ENCODE measurements around the gene NANOS2.

The NANOS2 gene

DNA sequence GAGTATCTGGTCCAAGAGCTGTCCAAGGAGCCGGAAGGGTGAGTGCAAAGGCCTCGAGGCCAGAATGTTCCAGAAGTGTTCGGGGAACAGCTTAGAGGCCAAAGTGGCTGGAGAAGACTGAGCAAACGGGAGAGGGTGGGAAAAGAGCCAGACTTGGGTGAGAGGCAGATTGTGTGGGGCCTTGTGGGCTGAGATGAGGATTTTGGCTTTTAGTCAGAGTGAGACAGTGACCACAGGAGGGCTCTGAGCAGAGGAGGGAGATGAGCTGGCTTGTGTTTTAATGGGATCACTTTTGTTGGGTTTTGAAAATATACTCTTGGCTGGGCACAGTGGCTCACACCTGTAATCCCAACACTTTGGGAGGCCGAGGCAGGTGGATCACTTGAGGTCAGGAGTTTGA is 5.6 kb downstream of the NANOS2 start:
- Histone ChIP-seq H3K9ac (ENCODE audit: low read length) (no peak overlapping the region), H3K4me1 (ENCODE audit: control insufficient read depth in 1 of 2, insufficient read depth in 2 of 2, low read length in 2 of 2) (no peaks in the 10 kb centered on the region), H3K27me3 (ENCODE audit: insufficient read depth, low read length) (no peaks in the 10 kb centered on the region), H3K9me3 (ENCODE audit: insufficient read depth, low read depth, low read length) (no peaks in the 10 kb centered on the region), H3K27ac (ENCODE audit: low read depth, low read length) (no peak overlapping the region), H4K8ac (ENCODE audit: low read depth, low read length) (no peak overlapping the region), H4K12ac (ENCODE audit: low read depth, low read length) (no peak overlapping the region), H3K79me1 (ENCODE audit: low read length) (no peaks in the 10 kb centered on the region), H2BK5ac (ENCODE audit: low read depth, low read length, poor library complexity) (no peak overlapping the region), H2AK5ac (ENCODE audit: low read length) (no peak overlapping the region), H2AFZ (ENCODE audit: insufficient read depth, low read length, poor library complexity) (no peak overlapping the region), H3K23ac (ENCODE audit: low read length) (no peak overlapping the region), H3K18ac (ENCODE audit: low read length) (no peak overlapping the region), H3K4ac (ENCODE audit: low read depth, low read length) (no peak overlapping the region), H2BK120ac (ENCODE audit: insufficient read depth, low read length, poor library complexity) (no peak overlapping the region), H3K79me2 (ENCODE audit: control insufficient read depth, insufficient read depth, low read length, poor library complexity) (no peaks in the 10 kb centered on the region), H3K4me2 (ENCODE audit: low read length) (no peak overlapping the region), H2BK12ac (ENCODE audit: low read length) (no peak overlapping the region), H4K91ac (ENCODE audit: low read depth, low read length) (no peak overlapping the region), H3K36me3 (ENCODE audit: control insufficient read depth in 1 of 2, insufficient read depth in 2 of 2, low read length in 2 of 2) (no peaks in the 10 kb centered on the region), H3K14ac (ENCODE audit: low read length) (no peak overlapping the region), H3K4me3 (ENCODE audit: low read depth, low read length) (no peak overlapping the region)
- WGBS (ENCODE audit: extremely low coverage, insufficient coverage, insufficient read length): no CpG with 5 or more reads among the region's 5 CpGs
- DNase-seq: no peak

DNA sequence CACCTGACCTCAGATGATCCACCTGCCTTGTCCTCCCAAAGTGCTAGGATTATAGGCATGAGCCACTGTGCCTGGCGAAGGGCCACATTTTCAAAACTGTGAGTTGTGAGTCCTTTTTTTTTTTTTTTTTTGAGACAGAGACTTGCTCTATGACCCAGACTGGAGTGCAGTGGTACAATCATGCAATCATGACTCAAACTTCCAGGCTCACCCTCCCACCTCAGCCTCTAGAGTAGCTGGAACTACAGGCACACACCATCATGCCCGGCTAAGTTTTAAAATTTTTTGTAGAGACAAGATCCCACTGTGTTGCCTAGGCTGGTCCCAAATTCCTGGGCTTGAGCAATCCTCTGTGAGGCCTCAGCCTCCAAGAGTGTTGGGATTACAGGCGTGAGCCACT is 8.4 kb downstream of the NANOS2 start:
- Histone ChIP-seq H3K36me3 (ENCODE audit: control insufficient read depth in 1 of 2, insufficient read depth in 2 of 2, low read length in 2 of 2) (no peaks in the 10 kb centered on the region), H3K9ac (ENCODE audit: low read length) (no peak overlapping the region), H3K4me1 (ENCODE audit: control insufficient read depth in 1 of 2, insufficient read depth in 2 of 2, low read length in 2 of 2) (peaks cover 5 to 6% of the 10 kb centered on the region in 2 experiments), H3K79me1 (ENCODE audit: low read length) (peaks cover 7% of the 10 kb centered on the region), H3K4me2 (ENCODE audit: low read length) (no peak overlapping the region), H3K4me3 (ENCODE audit: low read depth, low read length) (no peak overlapping the region), H2BK12ac (ENCODE audit: low read length) (no peak overlapping the region), H3K27ac (ENCODE audit: low read depth, low read length) (no peak overlapping the region), H3K79me2 (ENCODE audit: control insufficient read depth, insufficient read depth, low read length, poor library complexity) (peaks cover 5% of the 10 kb centered on the region), H2AK5ac (ENCODE audit: low read length) (no peak overlapping the region), H3K14ac (ENCODE audit: low read length) (no peak overlapping the region), H2BK5ac (ENCODE audit: low read depth, low read length, poor library complexity) (no peak overlapping the region), H3K27me3 (ENCODE audit: insufficient read depth, low read length) (no peaks in the 10 kb centered on the region), H2BK120ac (ENCODE audit: insufficient read depth, low read length, poor library complexity) (no peak overlapping the region), H2AFZ (ENCODE audit: insufficient read depth, low read length, poor library complexity) (no peak overlapping the region), H3K18ac (ENCODE audit: low read length) (no peak overlapping the region), H3K4ac (ENCODE audit: low read depth, low read length) (no peak overlapping the region), H3K9me3 (ENCODE audit: insufficient read depth, low read depth, low read length) (no peaks in the 10 kb centered on the region), H4K91ac (ENCODE audit: low read depth, low read length) (no peak overlapping the region), H4K12ac (ENCODE audit: low read depth, low read length) (no peak overlapping the region), H4K8ac (ENCODE audit: low read depth, low read length) (no peak overlapping the region), H3K23ac (ENCODE audit: low read length) (no peak overlapping the region)
- DNase-seq: peak; percentile 86 to 91
- WGBS (ENCODE audit: extremely low coverage, insufficient coverage, insufficient read length): no CpG with 5 or more reads among the region's 3 CpGs

DNA sequence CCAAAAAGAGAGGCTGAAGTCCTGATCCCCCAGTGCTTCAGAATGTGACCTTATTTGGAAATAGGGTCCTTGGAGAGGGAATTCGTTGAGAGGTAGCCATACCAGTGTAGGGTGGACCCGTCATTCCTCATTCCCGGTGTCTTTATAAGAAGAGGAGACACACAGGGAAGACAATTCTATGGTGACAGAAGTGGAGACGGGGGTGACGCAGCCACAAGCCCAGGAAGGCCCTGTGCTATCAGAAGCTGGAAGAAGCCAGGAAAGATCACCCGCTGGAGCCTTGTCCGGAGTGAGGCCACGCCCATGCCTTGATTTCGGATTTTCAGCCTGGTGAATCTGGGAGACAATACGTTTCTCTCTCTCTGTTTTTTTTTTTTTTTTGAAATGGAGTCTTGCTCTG is 9.6 kb downstream of the NANOS2 start:
- peaks cover 0 to 2% of the 10 kb centered on the region in 2 experiments for H3K36me3 ChIP-seq (ENCODE audit: control insufficient read depth in 1 of 2, insufficient read depth in 2 of 2, low read length in 2 of 2)
- H3K4me1 ChIP-seq (ENCODE audit: control insufficient read depth in 1 of 2, insufficient read depth in 2 of 2, low read length in 2 of 2): peaks cover 5 to 6% of the 10 kb centered on the region in 2 experiments
- H2AFZ ChIP-seq (ENCODE audit: insufficient read depth, low read length, poor library complexity): no peak overlapping the region
- no peak overlapping the region for H2BK120ac ChIP-seq (ENCODE audit: insufficient read depth, low read length, poor library complexity)
- no CpG with 5 or more reads among the region's 10 CpGs for WGBS (ENCODE audit: extremely low coverage, insufficient coverage, insufficient read length)
- H3K4me3 ChIP-seq (ENCODE audit: low read depth, low read length): no peak overlapping the region
- no peak overlapping the region for H3K14ac ChIP-seq (ENCODE audit: low read length)
- H3K4ac ChIP-seq (ENCODE audit: low read depth, low read length): no peak overlapping the region
- peaks cover 7% of the 10 kb centered on the region for H3K79me1 ChIP-seq (ENCODE audit: low read length)
- DNase-seq: peak; percentile 90 to 95
- no peak overlapping the region for H3K18ac ChIP-seq (ENCODE audit: low read length)
- H3K27me3 ChIP-seq (ENCODE audit: insufficient read depth, low read length): no peaks in the 10 kb centered on the region
- H2AK5ac ChIP-seq (ENCODE audit: low read length): no peak overlapping the region
- no peak overlapping the region for H4K91ac ChIP-seq (ENCODE audit: low read depth, low read length)
- H2BK12ac ChIP-seq (ENCODE audit: low read length): no peak overlapping the region
- no peak overlapping the region for H4K12ac ChIP-seq (ENCODE audit: low read depth, low read length)
- no peak overlapping the region for H3K27ac ChIP-seq (ENCODE audit: low read depth, low read length)
- H2BK5ac ChIP-seq (ENCODE audit: low read depth, low read length, poor library complexity): no peak overlapping the region
- H3K9me3 ChIP-seq (ENCODE audit: insufficient read depth, low read depth, low read length): no peaks in the 10 kb centered on the region
- no peak overlapping the region for H3K23ac ChIP-seq (ENCODE audit: low read length)
- no peak overlapping the region for H3K9ac ChIP-seq (ENCODE audit: low read length)
- H4K8ac ChIP-seq (ENCODE audit: low read depth, low read length): no peak overlapping the region
- H3K4me2 ChIP-seq (ENCODE audit: low read length): no peak overlapping the region
- H3K79me2 ChIP-seq (ENCODE audit: control insufficient read depth, insufficient read depth, low read length, poor library complexity): peaks cover 5% of the 10 kb centered on the region

DNA sequence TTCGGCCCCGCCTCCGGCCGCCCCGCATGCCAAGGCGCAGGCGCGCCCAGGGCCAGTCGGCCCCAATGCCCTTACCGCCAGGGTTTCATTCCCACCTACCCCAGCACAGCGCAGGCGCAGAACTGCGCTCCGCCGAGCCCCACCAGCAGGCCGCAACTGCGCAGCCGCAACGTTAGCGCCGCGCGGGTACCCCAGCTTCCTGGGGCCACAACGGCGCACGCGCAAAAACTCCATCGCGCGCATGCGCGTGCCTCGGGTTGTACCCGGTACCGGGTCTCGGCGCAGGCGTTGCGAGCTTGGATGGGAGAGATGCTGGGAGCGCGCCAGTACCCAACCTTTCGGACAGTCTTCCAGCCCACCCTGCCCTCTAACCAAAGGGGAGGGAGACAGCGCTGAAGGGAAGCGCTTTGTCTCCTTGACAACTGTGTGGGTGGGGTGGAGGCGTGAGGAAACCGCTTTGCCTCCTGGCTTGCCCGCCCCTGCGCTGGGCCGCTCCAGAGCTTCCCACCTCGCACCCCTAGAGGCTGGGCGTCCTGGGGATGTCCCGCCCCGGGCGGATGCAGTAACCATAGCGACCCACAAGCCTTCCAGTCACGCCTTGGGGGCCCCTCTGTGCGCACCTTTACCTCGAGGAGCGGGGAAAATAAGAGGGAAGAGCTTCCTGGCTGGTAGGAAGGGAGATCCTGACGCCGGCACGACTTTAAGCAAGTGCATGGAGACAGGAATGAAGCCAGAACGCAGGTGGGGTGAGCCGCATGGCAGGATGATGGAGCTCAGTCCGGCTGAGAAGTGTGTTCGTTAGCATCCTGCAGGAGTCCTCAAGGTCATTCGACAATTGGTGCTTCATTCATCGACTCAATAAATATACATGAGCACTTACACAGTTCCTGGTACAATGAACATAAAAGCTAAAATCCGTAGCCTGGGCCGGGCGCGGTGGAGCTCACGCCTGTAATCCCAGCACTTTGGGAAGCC is 11.6 kb downstream of the NANOS2 start:
- Histone ChIP-seq H3K79me2 (ENCODE audit: control insufficient read depth, insufficient read depth, low read length, poor library complexity) (peaks cover 5% of the 10 kb centered on the region), H3K4me1 (ENCODE audit: control insufficient read depth in 1 of 2, insufficient read depth in 2 of 2, low read length in 2 of 2) (peaks cover 5 to 6% of the 10 kb centered on the region in 2 experiments), H3K4ac (ENCODE audit: low read depth, low read length) (no peak overlapping the region), H3K23ac (ENCODE audit: low read length) (no peak overlapping the region), H2BK120ac (ENCODE audit: insufficient read depth, low read length, poor library complexity) (no peak overlapping the region), H2AK5ac (ENCODE audit: low read length) (no peak overlapping the region), H3K9ac (ENCODE audit: low read length) (peak overlapping the region; percentile 20), H4K12ac (ENCODE audit: low read depth, low read length) (peak overlapping the region; percentile 36), H3K9me3 (ENCODE audit: insufficient read depth, low read depth, low read length) (no peaks in the 10 kb centered on the region), H3K36me3 (ENCODE audit: control insufficient read depth in 1 of 2, insufficient read depth in 2 of 2, low read length in 2 of 2) (peaks cover 6 to 11% of the 10 kb centered on the region in 2 experiments), H3K14ac (ENCODE audit: low read length) (peak overlapping the region; percentile 16), H4K91ac (ENCODE audit: low read depth, low read length) (peak overlapping the region; percentile 1), H3K27me3 (ENCODE audit: insufficient read depth, low read length) (no peaks in the 10 kb centered on the region), H2BK5ac (ENCODE audit: low read depth, low read length, poor library complexity) (no peak overlapping the region), H3K4me2 (ENCODE audit: low read length) (peak overlapping the region; percentile 87), H3K18ac (ENCODE audit: low read length) (peak overlapping the region; percentile 15), H4K8ac (ENCODE audit: low read depth, low read length) (peak overlapping the region; percentile 60), H2BK12ac (ENCODE audit: low read length) (no peak overlapping the region), H3K27ac (ENCODE audit: low read depth, low read length) (peak overlapping the region; percentile 37), H3K4me3 (ENCODE audit: low read depth, low read length) (peak overlapping the region; percentile 72), H2AFZ (ENCODE audit: insufficient read depth, low read length, poor library complexity) (peak overlapping the region; percentile 60), H3K79me1 (ENCODE audit: low read length) (peaks cover 7% of the 10 kb centered on the region)
- DNase-seq: peak; percentile 98 to 100
- no CpG with 5 or more reads among the region's 73 CpGs for WGBS (ENCODE audit: extremely low coverage, insufficient coverage, insufficient read length)
